Activated naive CD8-positive, alpha-beta T cell treated with anti-CD3 and anti-CD28 coated beads, Interleukin-2, amount 50 U/mL, for 24 hours (primary cell): ENCODE measurements around the gene OR51G2.
"Not testable (repeated sequence)": the region's sequence is repeated elsewhere in the genome, so short reads cannot be mapped to it uniquely, and the experiment has no call there.

Source experiments
- ATAC-seq: fragments of 150-1000 bp; cut with Tn5 transposase; one replicate; pipeline ENCODE4 v1.10.0; 2021
- DNase-seq: peaks from one replicate; pipeline ENCODE4 v3.0.0; 2021
- H3K27ac Mint-ChIP-seq: one replicate; pipeline ENCODE4 v1.8.0; 2021; ENCODE audit warnings: mild to moderate bottlenecking, mixed read lengths
- H3K27me3 Mint-ChIP-seq: one replicate; pipeline ENCODE4 v1.8.0; 2021; ENCODE audit warnings: mixed read lengths
- H3K36me3 Mint-ChIP-seq: one replicate; pipeline ENCODE4 v1.8.0; 2021; ENCODE audit warnings: low read depth, mixed read lengths
- H3K4me1 Mint-ChIP-seq: one replicate; pipeline ENCODE4 v1.8.0; 2021; ENCODE audit warnings: mixed read lengths
- H3K4me3 Mint-ChIP-seq: one replicate; pipeline ENCODE4 v1.8.0; 2021; ENCODE audit warnings: mild to moderate bottlenecking, moderate library complexity, mixed read lengths
- H3K9me3 Mint-ChIP-seq: one replicate; pipeline ENCODE4 v1.8.0; 2021; ENCODE audit warnings: mixed read lengths

OR51G2 gene

GRCh38 chr11:4919250-4919649 is at the start of gene OR51G2:
TSS of gene OR51G2 (minus strand) at chr11:4919350. CDS start at chr11:4915663, 3,687 bp downstream.
- Mint-ChIP-seq H3K27ac (no peak within 1 kb of the TSS), H3K36me3 (no peaks in the 10 kb centered on the region), H3K4me3 (no peak within 1 kb of the TSS), H3K9me3 (no peaks in the 10 kb centered on the region), H3K27me3 (no peaks in the 10 kb centered on the region), H3K4me1 (no peaks in the 10 kb centered on the region)
- no peak for ATAC-seq
- DNase-seq, result no peak

- Mint-ChIP-seq H3K27me3 (no peaks in the 10 kb centered on the region), H3K4me3 (no peak overlapping the region), H3K4me1 (no peaks in the 10 kb centered on the region), H3K27ac (no peak overlapping the region), H3K9me3 (peaks cover 8% of the 10 kb centered on the region), H3K36me3 (no peaks in the 10 kb centered on the region)
- ATAC-seq (no peak), DNase-seq (no peak)
Observed at GRCh38 chr11:4962816-4963215, 43.7 kb upstream of the OR51G2 start.

GRCh38 chr11:4960877-4961276 is 41.7 kb upstream of the OR51G2 start:
- H3K9me3 Mint-ChIP-seq, result peaks cover 5% of the 10 kb centered on the region
- no peak for DNase-seq

GRCh38 chr11:4957396-4957795 is 38.2 kb upstream of the OR51G2 start:
- H3K4me1 Mint-ChIP-seq, result no peaks in the 10 kb centered on the region

More at GRCh38 chr11:4960877-4961276, 41.7 kb upstream of the OR51G2 start:
- H3K4me1 Mint-ChIP-seq, result no peaks in the 10 kb centered on the region
- H3K27me3 Mint-ChIP-seq, result peaks cover 3% of the 10 kb centered on the region
- no peaks in the 10 kb centered on the region for H3K36me3 Mint-ChIP-seq
- no peak overlapping the region for H3K27ac Mint-ChIP-seq
- no peak overlapping the region for H3K4me3 Mint-ChIP-seq
- ATAC-seq, result no peak

GRCh38 chr11:4955613-4956012 is 36.5 kb upstream of the OR51G2 start, which contains the start of gene OR51A2:
TSS of gene OR51A2 (minus strand) at chr11:4955713. CDS start at chr11:4955713, 0 bp downstream.
- not testable (repeated sequence) for ATAC-seq, DNase-seq, H3K9me3 Mint-ChIP-seq, H3K4me1 Mint-ChIP-seq, H3K36me3 Mint-ChIP-seq, H3K4me3 Mint-ChIP-seq, H3K27ac Mint-ChIP-seq, H3K27me3 Mint-ChIP-seq

More at GRCh38 chr11:4957396-4957795, 38.2 kb upstream of the OR51G2 start:
- peaks cover 3% of the 10 kb centered on the region for H3K27me3 Mint-ChIP-seq
- no peaks in the 10 kb centered on the region for H3K36me3 Mint-ChIP-seq
- H3K27ac Mint-ChIP-seq, result no peak overlapping the region
- peaks cover 4% of the 10 kb centered on the region for H3K9me3 Mint-ChIP-seq
- no peak overlapping the region for H3K4me3 Mint-ChIP-seq
- ATAC-seq, result no peak
- no peak for DNase-seq

GRCh38 chr11:4947505-4947904 is 28.4 kb upstream of the OR51G2 start, which contains the start of gene OR51A4:
TSS of gene OR51A4 (minus strand) at chr11:4947605. CDS start at chr11:4947100, 505 bp downstream.
- H3K27me3 Mint-ChIP-seq, result peaks cover 3% of the 10 kb centered on the region
- DNase-seq (no peak), ATAC-seq (no peak)
- H3K27ac Mint-ChIP-seq, result no peak within 1 kb of the TSS
- H3K4me3 Mint-ChIP-seq, result no peak within 1 kb of the TSS
- H3K9me3 Mint-ChIP-seq, result no peaks in the 10 kb centered on the region
- no peaks in the 10 kb centered on the region for H3K4me1 Mint-ChIP-seq
- H3K36me3 Mint-ChIP-seq, result no peaks in the 10 kb centered on the region

GRCh38 chr11:4936745-4937144 is 17.6 kb upstream of the OR51G2 start:
- H3K36me3 Mint-ChIP-seq, result no peaks in the 10 kb centered on the region
- H3K4me1 Mint-ChIP-seq, result no peaks in the 10 kb centered on the region
- H3K9me3 Mint-ChIP-seq, result no peaks in the 10 kb centered on the region
- no peaks in the 10 kb centered on the region for H3K27me3 Mint-ChIP-seq
- H3K4me3 Mint-ChIP-seq, result no peak overlapping the region
- DNase-seq (no peak), ATAC-seq (no peak)
- H3K27ac Mint-ChIP-seq, result no peak overlapping the region

GRCh38 chr11:4932751-4933150 is 13.6 kb upstream of the OR51G2 start:
- H3K27me3 Mint-ChIP-seq, result no peaks in the 10 kb centered on the region
- DNase-seq, result no peak
- H3K4me3 Mint-ChIP-seq, result no peak overlapping the region
- ATAC-seq, result no peak
- no peaks in the 10 kb centered on the region for H3K9me3 Mint-ChIP-seq
- no peaks in the 10 kb centered on the region for H3K36me3 Mint-ChIP-seq
- H3K27ac Mint-ChIP-seq, result no peak overlapping the region
- H3K4me1 Mint-ChIP-seq, result no peaks in the 10 kb centered on the region

- Mint-ChIP-seq H3K27ac (no peak overlapping the region), H3K4me3 (no peak overlapping the region), H3K36me3 (no peaks in the 10 kb centered on the region), H3K9me3 (no peaks in the 10 kb centered on the region), H3K27me3 (no peaks in the 10 kb centered on the region), H3K4me1 (no peaks in the 10 kb centered on the region)
- ATAC-seq, result no peak
- no peak for DNase-seq
Observed at GRCh38 chr11:4926608-4927007, 7.5 kb upstream of the OR51G2 start.

- H3K4me1 Mint-ChIP-seq, result no peaks in the 10 kb centered on the region
- H3K9me3 Mint-ChIP-seq, result no peaks in the 10 kb centered on the region
- no peak within 1 kb of the TSS for H3K4me3 Mint-ChIP-seq
- no peaks in the 10 kb centered on the region for H3K27me3 Mint-ChIP-seq
- H3K27ac Mint-ChIP-seq, result no peak within 1 kb of the TSS
- no peak for DNase-seq
- H3K36me3 Mint-ChIP-seq, result no peaks in the 10 kb centered on the region
- ATAC-seq, result no peak
Observed at GRCh38 chr11:4924239-4924638, 5.1 kb upstream of the OR51G2 start, which contains the start of gene OR51G1. TSS of gene OR51G1 (minus strand) at chr11:4924339. CDS start at chr11:4924339, 0 bp downstream.

- Mint-ChIP-seq H3K27me3 (no peaks in the 10 kb centered on the region), H3K36me3 (no peaks in the 10 kb centered on the region), H3K4me1 (no peaks in the 10 kb centered on the region), H3K4me3 (no peak overlapping the region), H3K9me3 (no peaks in the 10 kb centered on the region), H3K27ac (no peak overlapping the region)
- ATAC-seq (no peak), DNase-seq (no peak)
Observed at GRCh38 chr11:4922304-4922703, 3.2 kb upstream of the OR51G2 start.

- no peaks in the 10 kb centered on the region for H3K27me3 Mint-ChIP-seq
Observed at GRCh38 chr11:4921796-4922195, 2.6 kb upstream of the OR51G2 start.

GRCh38 chr11:4916581-4916980 is 2.6 kb downstream of the OR51G2 start:
- H3K9me3 Mint-ChIP-seq, result no peaks in the 10 kb centered on the region
- H3K4me3 Mint-ChIP-seq, result no peak overlapping the region
- no peaks in the 10 kb centered on the region for H3K4me1 Mint-ChIP-seq
- H3K27ac Mint-ChIP-seq, result no peak overlapping the region
- no peak for ATAC-seq
- H3K36me3 Mint-ChIP-seq, result no peaks in the 10 kb centered on the region
- H3K27me3 Mint-ChIP-seq, result no peaks in the 10 kb centered on the region
- no peak for DNase-seq

More at GRCh38 chr11:4921796-4922195, 2.6 kb upstream of the OR51G2 start:
- no peak for DNase-seq
- Mint-ChIP-seq H3K4me1 (no peaks in the 10 kb centered on the region), H3K27ac (no peak overlapping the region), H3K4me3 (no peak overlapping the region), H3K9me3 (no peaks in the 10 kb centered on the region), H3K36me3 (no peaks in the 10 kb centered on the region)
- ATAC-seq, result no peak

GRCh38 chr11:4903484-4903883 is 15.7 kb downstream of the OR51G2 start, which contains the start of gene OR51A7:
TSS of gene OR51A7 (plus strand) at chr11:4903783. CDS start at chr11:4907370, 3,587 bp downstream.
- Mint-ChIP-seq H3K4me3 (no peak within 1 kb of the TSS), H3K27ac (no peak within 1 kb of the TSS)
- no peak for ATAC-seq

GRCh38 chr11:4891996-4892640 is 27.0 kb downstream of the OR51G2 start:
- peaks cover 2% of the 10 kb centered on the region for H3K27me3 Mint-ChIP-seq
- DNase-seq (no peak), ATAC-seq (no peak)
- no peak overlapping the region for H3K27ac Mint-ChIP-seq
- no peaks in the 10 kb centered on the region for H3K4me1 Mint-ChIP-seq
- H3K9me3 Mint-ChIP-seq, result no peaks in the 10 kb centered on the region
- no peaks in the 10 kb centered on the region for H3K36me3 Mint-ChIP-seq
- no peak overlapping the region for H3K4me3 Mint-ChIP-seq

More at GRCh38 chr11:4903484-4903883, 15.7 kb downstream of the OR51G2 start, which contains the start of gene OR51A7:
- Mint-ChIP-seq H3K9me3 (no peaks in the 10 kb centered on the region), H3K36me3 (no peaks in the 10 kb centered on the region), H3K4me1 (peaks cover 1% of the 10 kb centered on the region), H3K27me3 (peaks cover 2% of the 10 kb centered on the region)
- DNase-seq, result no peak
